ENCODE results near the gene IMPACT. TPM values are rescaled to one million over a fixed set of nuclear protein-coding genes. Genes with fewer than 3 reads are reported as not detected.

Gene IMPACT
- polyA plus RNA-seq, 2 of the 4 experiments (the other 2 are of a cell fraction) = 10.9 to 27.1 TPM

- no peak for FAIRE-seq
These were observed 36.6 kb downstream of the IMPACT start for GRCh38 chr18:24462838-24463775.

GRCh38 chr18:24465486-24465885 is 39.0 kb downstream of the IMPACT start:
- H3K4me1 ChIP-seq = no peaks in the 10 kb centered on the region

More at GRCh38 chr18:24462838-24463775, 36.6 kb downstream of the IMPACT start:
- Histone ChIP-seq H3K4me2 (no peak overlapping the region), H3K4me1 (no peaks in the 10 kb centered on the region), H3K27ac (no peak overlapping the region), H3K4me3 (no peak overlapping the region), H3K9me3 (no peaks in the 10 kb centered on the region)
- no peak for TF ChIP-seq TP53 (CRISPR knock-in tag; IDR thresholded peaks at IDR 0.05)
- TF ChIP-seq ZC3H11A (IDR thresholded peaks at IDR 0.05) = no peak
- TF ChIP-seq CBX8 (IDR thresholded peaks at IDR 0.05) = no peak
- no peak for TF ChIP-seq TFCP2L1 (CRISPR knock-in tag; IDR thresholded peaks at IDR 0.05)
- TF ChIP-seq MYC (IDR thresholded peaks at IDR 0.05; ENCODE audit: borderline replicate concordance, low read length) = no peak
- no peak for TF ChIP-seq BHLHE40 (IDR thresholded peaks at IDR 0.05; ENCODE audit: low read depth, low read length)
- no peak for ATAC-seq
- CTCF ChIA-PET = interaction anchor here (1.3 kb wide), 1 partner anchor 26 kb away, joined by 7 read pairs; no protein-coding TSS in a partner anchor
- no peak for DNase-seq (ENCODE audit: low read depth in 1 of 2, low spot score in 1 of 2)
- WGBS (ENCODE audit: missing lambda C conversion rate) = 70% methylated on average over 5 of the region's 5 CpGs
- POLR2A ChIA-PET = no interaction called here

GRCh38 chr18:24466771-24467170 is 40.3 kb downstream of the IMPACT start:
- no peaks in the 10 kb centered on the region for H3K9me3 ChIP-seq
- no peak for DNase-seq (ENCODE audit: low read depth in 1 of 2, low spot score in 1 of 2)
- POLR2A ChIA-PET = no interaction called here
- TF ChIP-seq ZC3H11A (IDR thresholded peaks at IDR 0.05) = no peak
- CTCF ChIA-PET = interaction anchor here (1.4 kb wide), 1 partner anchor 22 kb away, joined by 5 read pairs; no protein-coding TSS in a partner anchor
- no peak for ATAC-seq
- no peak overlapping the region for H3K4me3 ChIP-seq
- no peak overlapping the region for H3K27ac ChIP-seq
- H3K4me2 ChIP-seq = no peak overlapping the region
- no peaks in the 10 kb centered on the region for H3K4me1 ChIP-seq
- 43% methylated on average over 2 of the region's 2 CpGs for WGBS (ENCODE audit: missing lambda C conversion rate)
- FAIRE-seq = no peak

More at GRCh38 chr18:24465486-24465885, 39.0 kb downstream of the IMPACT start:
- FAIRE-seq = no peak
- ChIA-PET POLR2A (no interaction called here), CTCF (no interaction called here)
- DNase-seq (ENCODE audit: low read depth in 1 of 2, low spot score in 1 of 2) = no peak
- 59% methylated on average over 7 of the region's 7 CpGs for WGBS (ENCODE audit: missing lambda C conversion rate)
- Histone ChIP-seq H3K4me2 (no peak overlapping the region), H3K9me3 (no peaks in the 10 kb centered on the region), H3K4me3 (no peak overlapping the region), H3K27ac (no peak overlapping the region)
- no peak for TF ChIP-seq MAZ (IDR thresholded peaks at IDR 0.05; ENCODE audit: borderline replicate concordance, low read depth, low read length)
- no peak for ATAC-seq

- Histone ChIP-seq H3K27ac (no peak overlapping the region), H3K4me1 (no peaks in the 10 kb centered on the region), H3K9me3 (no peaks in the 10 kb centered on the region), H3K4me2 (no peak overlapping the region), H3K4me3 (no peak overlapping the region)
- POLR2A ChIA-PET = no interaction called here
- CTCF ChIA-PET = interaction anchor here (0.7 to 1.0 kb wide), 3 partner anchors 23 to 319 kb away, joined by 3 read pairs; no protein-coding TSS in a partner anchor
- ATAC-seq (no peak), DNase-seq (ENCODE audit: low read depth in 1 of 2, low spot score in 1 of 2) (no peak), FAIRE-seq (no peak)
- TF ChIP-seq EHMT2 (IDR thresholded peaks at IDR 0.05; ENCODE audit: low read depth) (no peak), CBX2 (IDR thresholded peaks at IDR 0.05; ENCODE audit: borderline replicate concordance, low read depth) (no peak), RAD21 (conservative IDR thresholded peaks at IDR 0.05 in 1 of 2, IDR thresholded peaks at IDR 0.05 in 1 of 2) (no peak), BCL3 (IDR thresholded peaks at IDR 0.05) (no peak), ZNF302 (CRISPR knock-in tag; IDR thresholded peaks at IDR 0.05) (no peak), POLR2A (IDR thresholded peaks at IDR 0.05; ENCODE audit: low read length) (no peak), CHD2 (IDR thresholded peaks at IDR 0.05; ENCODE audit: low read length, partially characterized antibody) (no peak), SREBF2 (IDR thresholded peaks at IDR 0.05) (no peak), BHLHE40 (IDR thresholded peaks at IDR 0.05; ENCODE audit: low read depth, low read length) (no peak), NPAS2 (CRISPR knock-in tag; IDR thresholded peaks at IDR 0.05; ENCODE audit: borderline replicate concordance) (no peak), MAX (IDR thresholded peaks at IDR 0.05) (no peak), ELK1 (IDR thresholded peaks at IDR 0.05; ENCODE audit: low read depth, low read length) (no peak), EHF (CRISPR knock-in tag; IDR thresholded peaks at IDR 0.05) (no peak), RNF2 (IDR thresholded peaks at IDR 0.05; ENCODE audit: borderline replicate concordance, low read depth) (no peak), HDAC2 (IDR thresholded peaks at IDR 0.05) (no peak), NFE2L2 (conservative IDR thresholded peaks at IDR 0.05; ENCODE audit: low read length) (no peak), SMC3 (IDR thresholded peaks at IDR 0.05) (no peak), KDM5A (IDR thresholded peaks at IDR 0.05) (no peak)
- WGBS (ENCODE audit: missing lambda C conversion rate) = 50% methylated on average over 3 of the region's 3 CpGs
These were observed 43.6 kb downstream of the IMPACT start for GRCh38 chr18:24470022-24470618.
